Measurements from ENCODE around the gene GTF2H2C. TPM values are rescaled to one million over a fixed set of nuclear protein-coding genes. Genes with fewer than 3 reads are reported as not detected.
"Not testable (repeated sequence)": the region's sequence is repeated elsewhere in the genome, so short reads cannot be mapped to it uniquely, and the experiment has no call there.

GTF2H2C gene
- polyA plus RNA-seq, 2 donors, result 6.4 to 8.4 TPM

DNA sequence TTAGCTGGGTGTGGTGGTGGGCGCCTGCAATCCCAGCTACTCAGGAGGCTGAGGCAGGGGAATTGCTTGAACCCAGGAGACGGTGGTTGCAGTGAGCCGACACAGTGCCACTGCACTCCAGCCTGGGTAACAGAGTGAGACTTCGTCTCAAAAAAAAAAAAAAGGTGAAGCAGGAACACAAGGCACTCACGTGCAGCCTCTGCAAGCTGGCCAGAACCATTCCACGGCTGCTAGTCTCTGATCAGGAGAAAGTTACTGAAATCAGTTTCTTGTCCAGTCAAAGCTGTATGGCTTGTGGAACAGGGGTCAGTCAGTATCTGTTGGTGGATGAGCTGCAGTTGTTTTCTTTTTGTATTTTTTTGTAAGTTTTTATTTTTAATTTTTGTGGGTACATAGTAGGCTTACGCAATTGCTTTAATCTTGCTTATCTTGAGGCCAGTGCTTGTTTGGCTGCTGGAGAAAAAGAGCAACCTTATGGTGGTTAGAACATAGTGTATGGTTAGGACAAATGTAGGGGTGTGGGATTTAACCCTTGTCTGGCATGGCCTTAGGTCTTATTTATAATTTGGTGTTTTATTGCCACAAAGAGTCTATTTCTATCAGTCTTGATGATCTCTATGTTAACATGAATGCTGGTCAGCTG, 32.7 kb upstream of the GTF2H2C start:
- WGBS, 2 donors, result 82 to 88% methylated on average over 7 of the region's 7 CpGs
- Histone ChIP-seq H3K36me3 (ENCODE audit: control insufficient read depth in 2 of 2, insufficient read depth in 2 of 2, low read length in 1 of 2) (no peaks in the 10 kb centered on the region), H3K9me3 (ENCODE audit: control insufficient read depth in 2 of 2, insufficient read depth in 1 of 2, low read depth in 1 of 2, low read length in 1 of 2) (no peaks in the 10 kb centered on the region), H3K4me3 (ENCODE audit: low read depth in 1 of 2, low read length in 2 of 2) (no peak overlapping the region), H3K4me1 (ENCODE audit: control insufficient read depth in 2 of 2, insufficient read depth in 2 of 2, low read length in 1 of 2) (peaks cover 0 to 4% of the 10 kb centered on the region in 2 donors), H3K27me3 (ENCODE audit: control insufficient read depth in 1 of 2, insufficient read depth in 2 of 2, low read length in 2 of 2) (peaks cover 0 to 3% of the 10 kb centered on the region in 2 donors), H3K27ac (ENCODE audit: low read depth in 2 of 2, low read length in 1 of 2) (peak overlapping the region; percentile 46 to 65)

DNA sequence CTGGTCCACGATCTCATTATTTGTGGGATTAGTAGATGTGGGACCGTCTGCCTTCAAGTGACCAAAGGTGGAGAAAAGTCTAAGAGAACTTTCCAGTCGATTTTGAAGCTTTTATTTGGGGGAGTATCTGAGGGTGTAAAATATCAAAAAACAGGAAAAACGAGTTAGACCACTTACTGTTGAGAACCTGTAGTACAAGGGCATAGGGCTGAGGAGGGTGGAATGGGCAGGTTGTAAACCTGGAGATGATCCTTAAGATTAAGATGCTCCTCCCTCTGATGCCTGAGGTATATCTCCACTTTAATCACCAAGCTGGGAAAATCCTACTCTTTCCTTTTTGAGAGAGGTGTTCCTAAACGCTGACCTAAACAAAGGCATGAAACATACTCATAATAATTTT, 32.0 kb upstream of the GTF2H2C start:
- Histone ChIP-seq H3K27me3 (ENCODE audit: control insufficient read depth in 1 of 2, insufficient read depth in 2 of 2, low read length in 2 of 2) (peaks cover 0 to 3% of the 10 kb centered on the region in 2 donors), H3K27ac (ENCODE audit: low read depth in 2 of 2, low read length in 1 of 2) (peak overlapping the region; percentile 46 to 65), H3K36me3 (ENCODE audit: control insufficient read depth in 2 of 2, insufficient read depth in 2 of 2, low read length in 1 of 2) (no peaks in the 10 kb centered on the region), H3K9me3 (ENCODE audit: control insufficient read depth in 2 of 2, insufficient read depth in 1 of 2, low read depth in 1 of 2, low read length in 1 of 2) (no peaks in the 10 kb centered on the region), H3K4me3 (ENCODE audit: low read depth in 1 of 2, low read length in 2 of 2) (no peak overlapping the region), H3K4me1 (ENCODE audit: control insufficient read depth in 2 of 2, insufficient read depth in 2 of 2, low read length in 1 of 2) (peaks cover 0 to 4% of the 10 kb centered on the region in 2 donors)
- 41 to 49% methylated on average over 5 of the region's 5 CpGs for WGBS, 2 donors

DNA sequence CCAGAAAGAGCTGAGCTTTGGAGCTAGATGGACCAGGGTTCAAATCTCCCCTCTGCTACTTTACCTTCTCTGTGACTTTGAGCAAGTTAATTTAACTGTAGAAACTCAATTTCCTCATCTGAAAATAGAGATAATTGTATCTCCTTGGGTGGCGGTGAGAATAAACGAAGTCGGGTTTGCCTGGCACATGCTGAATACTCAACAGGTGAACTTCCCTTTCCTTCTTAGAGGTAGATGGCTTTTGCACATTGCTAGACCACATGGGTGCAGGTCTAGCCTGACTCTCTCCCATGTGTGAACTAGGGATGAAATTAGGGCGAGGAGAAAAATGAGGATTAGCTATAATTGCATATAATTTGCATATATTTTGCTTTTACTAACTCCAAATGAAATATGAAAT, 31.4 kb upstream of the GTF2H2C start:
- H3K27me3 ChIP-seq (ENCODE audit: control insufficient read depth in 1 of 2, insufficient read depth in 2 of 2, low read length in 2 of 2), result peaks cover 0 to 3% of the 10 kb centered on the region in 2 donors
- no peaks in the 10 kb centered on the region for H3K36me3 ChIP-seq (ENCODE audit: control insufficient read depth in 2 of 2, insufficient read depth in 2 of 2, low read length in 1 of 2)
- H3K4me3 ChIP-seq (ENCODE audit: low read depth in 1 of 2, low read length in 2 of 2), result no peak overlapping the region
- 87 to 91% methylated on average over 4 of the region's 4 CpGs for WGBS, 2 donors
- H3K4me1 ChIP-seq (ENCODE audit: control insufficient read depth in 2 of 2, insufficient read depth in 2 of 2, low read length in 1 of 2), result peaks cover 0 to 4% of the 10 kb centered on the region in 2 donors
- no peaks in the 10 kb centered on the region for H3K9me3 ChIP-seq (ENCODE audit: control insufficient read depth in 2 of 2, insufficient read depth in 1 of 2, low read depth in 1 of 2, low read length in 1 of 2)
- H3K27ac ChIP-seq (ENCODE audit: low read depth in 2 of 2, low read length in 1 of 2), result no peak overlapping the region

DNA sequence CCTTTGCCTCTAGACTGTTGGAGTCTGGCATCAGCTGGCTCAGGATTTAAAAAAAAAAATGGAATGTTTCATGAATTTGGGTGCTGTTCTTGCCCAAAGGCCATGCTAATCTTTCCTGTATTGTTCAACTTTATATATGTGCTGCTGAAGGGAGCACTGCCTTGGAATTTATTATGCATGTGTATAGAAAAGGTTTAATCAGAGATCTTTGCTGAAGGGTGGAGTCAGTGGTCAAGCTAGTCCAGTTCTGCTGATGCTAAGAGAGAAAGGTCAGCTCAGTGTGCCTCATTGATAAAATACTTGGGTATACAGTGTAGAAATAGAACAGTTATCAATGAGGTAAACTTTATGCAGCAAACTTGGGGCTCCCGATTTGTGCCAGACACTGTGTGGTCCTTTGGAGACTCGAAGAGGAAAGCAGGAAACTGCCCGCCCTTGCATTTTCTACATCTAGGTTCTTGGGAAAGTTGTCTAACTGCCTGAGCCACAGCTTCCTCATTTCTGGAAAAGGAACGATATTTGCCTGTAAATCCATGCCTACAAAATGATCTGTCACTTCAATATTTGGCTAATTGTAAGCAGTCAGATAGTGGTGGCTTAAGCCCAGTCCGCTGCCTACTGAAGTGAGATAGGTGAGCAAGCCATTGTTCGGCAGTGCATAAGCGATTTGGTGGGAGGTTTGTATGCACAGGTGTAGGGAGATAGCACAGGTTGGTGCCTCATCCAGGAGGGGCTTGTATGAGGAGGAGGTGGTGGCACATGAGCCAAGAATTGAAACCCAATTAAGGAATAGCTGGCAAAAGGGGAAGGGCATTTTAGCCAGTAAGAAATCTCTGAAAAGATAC, 29.2 kb upstream of the GTF2H2C start:
- no peak overlapping the region for H3K27ac ChIP-seq (ENCODE audit: low read depth in 2 of 2, low read length in 1 of 2)
- no peaks in the 10 kb centered on the region for H3K9me3 ChIP-seq (ENCODE audit: control insufficient read depth in 2 of 2, insufficient read depth in 1 of 2, low read depth in 1 of 2, low read length in 1 of 2)
- H3K4me3 ChIP-seq (ENCODE audit: low read depth in 1 of 2, low read length in 2 of 2), result no peak overlapping the region
- no peaks in the 10 kb centered on the region for H3K36me3 ChIP-seq (ENCODE audit: control insufficient read depth in 2 of 2, insufficient read depth in 2 of 2, low read length in 1 of 2)
- peaks cover 0 to 3% of the 10 kb centered on the region in 2 donors for H3K27me3 ChIP-seq (ENCODE audit: control insufficient read depth in 1 of 2, insufficient read depth in 2 of 2, low read length in 2 of 2)
- peaks cover 0 to 4% of the 10 kb centered on the region in 2 donors for H3K4me1 ChIP-seq (ENCODE audit: control insufficient read depth in 2 of 2, insufficient read depth in 2 of 2, low read length in 1 of 2)
- 52 to 75% methylated on average over 7 of the region's 7 CpGs for WGBS, 2 donors

DNA sequence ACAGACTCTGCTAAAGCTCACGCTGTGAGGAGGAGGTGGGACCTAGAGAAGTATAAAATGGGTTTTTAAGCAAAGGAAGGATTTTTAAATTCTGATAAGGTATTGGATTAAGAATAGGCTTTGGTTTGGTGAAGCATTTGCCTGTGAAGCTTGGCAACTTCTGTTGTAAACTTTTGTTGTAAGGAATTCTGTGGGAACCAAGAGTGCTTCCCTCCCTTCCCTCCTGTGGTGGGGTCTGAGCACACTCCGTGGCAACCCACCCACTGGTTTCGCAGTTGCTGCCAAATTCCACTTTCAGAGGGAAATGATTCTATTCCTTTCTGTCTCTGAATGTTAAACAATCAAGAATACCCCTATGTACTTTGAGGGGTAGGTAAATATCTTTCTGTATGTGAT, 28.6 kb upstream of the GTF2H2C start:
- no peaks in the 10 kb centered on the region for H3K36me3 ChIP-seq (ENCODE audit: control insufficient read depth in 2 of 2, insufficient read depth in 2 of 2, low read length in 1 of 2)
- no peak overlapping the region for H3K27ac ChIP-seq (ENCODE audit: low read depth in 2 of 2, low read length in 1 of 2)
- 49 to 61% methylated on average over 3 of the region's 3 CpGs for WGBS, 2 donors
- peaks cover 0 to 3% of the 10 kb centered on the region in 2 donors for H3K27me3 ChIP-seq (ENCODE audit: control insufficient read depth in 1 of 2, insufficient read depth in 2 of 2, low read length in 2 of 2)
- H3K4me1 ChIP-seq (ENCODE audit: control insufficient read depth in 2 of 2, insufficient read depth in 2 of 2, low read length in 1 of 2), result peaks cover 0 to 4% of the 10 kb centered on the region in 2 donors
- H3K4me3 ChIP-seq (ENCODE audit: low read depth in 1 of 2, low read length in 2 of 2), result no peak overlapping the region
- no peaks in the 10 kb centered on the region for H3K9me3 ChIP-seq (ENCODE audit: control insufficient read depth in 2 of 2, insufficient read depth in 1 of 2, low read depth in 1 of 2, low read length in 1 of 2)

DNA sequence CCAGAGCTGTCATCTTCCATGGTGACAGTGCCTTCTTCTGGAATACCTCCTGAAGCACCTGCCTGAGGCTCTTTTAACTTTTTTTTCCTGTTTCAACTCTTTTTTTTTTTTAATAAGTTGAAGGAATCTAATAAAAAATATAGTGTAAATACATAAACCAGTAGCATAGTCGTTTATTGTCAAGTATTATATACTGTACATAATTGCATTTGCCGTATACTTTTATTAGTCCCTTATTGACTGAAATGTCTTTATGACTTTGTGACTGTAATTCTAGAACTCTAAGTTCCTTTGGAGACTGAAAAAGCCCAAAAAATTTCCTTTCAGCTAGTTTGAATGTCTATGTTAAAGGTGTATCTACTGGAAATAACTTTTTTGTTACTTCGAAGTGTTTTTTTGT, 22.1 kb upstream of the GTF2H2C start:
- H3K27ac ChIP-seq (ENCODE audit: low read depth in 2 of 2, low read length in 1 of 2); H3K9me3 ChIP-seq (ENCODE audit: control insufficient read depth in 2 of 2, insufficient read depth in 1 of 2, low read depth in 1 of 2, low read length in 1 of 2); H3K4me1 ChIP-seq (ENCODE audit: control insufficient read depth in 2 of 2, insufficient read depth in 2 of 2, low read length in 1 of 2); H3K4me3 ChIP-seq (ENCODE audit: low read depth in 1 of 2, low read length in 2 of 2); H3K27me3 ChIP-seq (ENCODE audit: control insufficient read depth in 1 of 2, insufficient read depth in 2 of 2, low read length in 2 of 2); H3K36me3 ChIP-seq (ENCODE audit: control insufficient read depth in 2 of 2, insufficient read depth in 2 of 2, low read length in 1 of 2): not testable (repeated sequence)
- 71 to 88% methylated on average over 2 to 3 of the region's 3 CpGs for WGBS, 2 donors

DNA sequence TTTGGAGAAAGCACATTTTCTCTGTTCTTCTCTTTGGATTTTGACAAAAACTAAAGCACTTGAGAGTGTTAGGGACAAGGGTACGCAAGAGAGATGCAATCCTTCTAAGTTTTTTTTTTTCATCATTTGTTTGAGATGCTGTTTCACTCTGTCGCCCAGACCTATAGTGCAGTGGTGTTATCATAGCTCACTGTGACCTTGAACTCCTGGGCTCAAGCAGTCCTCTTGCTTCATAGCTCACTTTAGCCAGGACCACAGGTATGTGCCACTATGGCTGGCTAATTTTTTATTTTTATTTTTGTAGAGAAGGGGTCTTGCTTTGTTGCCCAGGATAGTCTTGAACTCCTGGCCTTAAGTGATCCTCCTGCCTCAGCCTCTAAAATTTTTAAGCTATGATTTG, 21.3 kb upstream of the GTF2H2C start:
- H3K4me1 ChIP-seq (ENCODE audit: control insufficient read depth in 2 of 2, insufficient read depth in 2 of 2, low read length in 1 of 2); H3K27ac ChIP-seq (ENCODE audit: low read depth in 2 of 2, low read length in 1 of 2); H3K4me3 ChIP-seq (ENCODE audit: low read depth in 1 of 2, low read length in 2 of 2); H3K27me3 ChIP-seq (ENCODE audit: control insufficient read depth in 1 of 2, insufficient read depth in 2 of 2, low read length in 2 of 2); H3K9me3 ChIP-seq (ENCODE audit: control insufficient read depth in 2 of 2, insufficient read depth in 1 of 2, low read depth in 1 of 2, low read length in 1 of 2); H3K36me3 ChIP-seq (ENCODE audit: control insufficient read depth in 2 of 2, insufficient read depth in 2 of 2, low read length in 1 of 2): not testable (repeated sequence)
- WGBS, 2 donors, result 100% methylated on average over 1 of the region's 2 CpGs

DNA sequence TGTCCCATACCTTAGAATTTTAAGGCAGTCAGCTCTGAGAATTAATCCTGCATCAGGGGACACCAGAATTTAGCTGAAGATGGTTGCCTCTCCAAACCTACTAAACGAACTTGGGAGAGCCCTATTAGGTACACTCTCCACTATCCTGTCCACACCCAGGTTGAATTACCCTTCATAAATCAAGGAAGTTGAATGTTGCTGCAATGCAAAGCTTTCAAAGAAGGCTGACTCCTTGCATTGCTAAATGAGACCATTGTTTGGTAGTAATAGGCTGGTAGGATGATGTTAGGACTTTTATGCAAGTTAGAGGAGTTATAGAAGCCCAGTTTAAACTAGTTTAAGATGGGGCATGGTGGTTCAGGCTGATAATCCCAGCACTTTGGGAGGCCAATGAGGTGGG, 18.6 kb upstream of the GTF2H2C start:
- H3K9me3 ChIP-seq (ENCODE audit: control insufficient read depth in 2 of 2, insufficient read depth in 1 of 2, low read depth in 1 of 2, low read length in 1 of 2); H3K27me3 ChIP-seq (ENCODE audit: control insufficient read depth in 1 of 2, insufficient read depth in 2 of 2, low read length in 2 of 2); H3K4me1 ChIP-seq (ENCODE audit: control insufficient read depth in 2 of 2, insufficient read depth in 2 of 2, low read length in 1 of 2); H3K4me3 ChIP-seq (ENCODE audit: low read depth in 1 of 2, low read length in 2 of 2); H3K36me3 ChIP-seq (ENCODE audit: control insufficient read depth in 2 of 2, insufficient read depth in 2 of 2, low read length in 1 of 2); H3K27ac ChIP-seq (ENCODE audit: low read depth in 2 of 2, low read length in 1 of 2): not testable (repeated sequence)
- no CpG with 5 or more reads among the region's 1 CpG for WGBS, 2 donors

DNA sequence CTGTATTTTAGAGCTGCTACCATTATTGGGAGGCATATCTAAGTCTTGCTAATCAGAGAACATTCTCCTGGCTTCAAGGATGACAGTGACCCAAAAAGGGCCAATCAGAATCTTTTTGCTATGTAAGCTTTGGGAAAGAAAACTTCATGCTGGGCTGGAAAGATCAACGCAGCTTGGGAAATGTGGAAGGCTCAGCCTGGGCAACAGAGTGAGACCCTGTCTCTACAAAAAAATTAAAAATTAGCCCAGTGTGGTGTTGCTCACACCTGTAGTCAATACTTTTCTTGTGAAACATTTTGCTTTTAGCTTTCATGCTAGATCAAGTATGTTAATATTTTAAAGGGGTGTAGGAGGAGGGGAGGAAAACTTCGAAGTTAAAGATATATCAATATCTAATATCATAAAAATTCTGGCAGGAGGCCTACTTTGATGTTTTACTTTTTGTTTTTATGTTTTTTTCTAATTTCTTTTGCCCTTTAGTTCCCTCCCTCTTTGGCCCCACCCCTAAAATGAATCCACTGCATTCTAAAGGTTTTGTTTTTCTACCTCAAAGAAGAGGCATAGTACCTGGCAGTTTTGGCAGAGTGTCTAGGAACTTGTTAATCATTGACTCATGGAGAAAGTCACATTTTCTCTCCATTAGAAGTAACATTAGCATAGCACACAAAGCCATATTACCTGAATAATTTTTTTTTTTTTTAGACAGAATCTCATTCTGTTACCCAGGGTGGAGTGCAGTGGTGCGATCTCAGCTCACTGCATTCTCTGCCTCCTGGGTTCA, 17.0 kb upstream of the GTF2H2C start:
- H3K27me3 ChIP-seq (ENCODE audit: control insufficient read depth in 1 of 2, insufficient read depth in 2 of 2, low read length in 2 of 2); H3K4me3 ChIP-seq (ENCODE audit: low read depth in 1 of 2, low read length in 2 of 2); H3K36me3 ChIP-seq (ENCODE audit: control insufficient read depth in 2 of 2, insufficient read depth in 2 of 2, low read length in 1 of 2); H3K4me1 ChIP-seq (ENCODE audit: control insufficient read depth in 2 of 2, insufficient read depth in 2 of 2, low read length in 1 of 2); H3K27ac ChIP-seq (ENCODE audit: low read depth in 2 of 2, low read length in 1 of 2); H3K9me3 ChIP-seq (ENCODE audit: control insufficient read depth in 2 of 2, insufficient read depth in 1 of 2, low read depth in 1 of 2, low read length in 1 of 2): not testable (repeated sequence)
- WGBS, 2 donors, result no CpG with 5 or more reads among the region's 3 CpGs
